Bronchial smooth muscle cell (primary cell): ENCODE results near the gene MCTS1. TPM values are rescaled to one million over a fixed set of nuclear protein-coding genes. Genes with fewer than 3 reads are reported as not detected.

Experiments used
- total RNA-seq: library from RNA; depleted of rRNA; stranded (reverse); fragments of >200 nt; gene quantifications from 2 replicates; pipeline ENCODE4 v1.2.1, GENCODE V29; 2014

Gene MCTS1
- 19.5 and 32.6 TPM in 2 replicates for total RNA-seq

GRCh38 chrX:120603707-120604360, at the start of gene MCTS1:
Gene MCTS1 (plus strand): TSS chrX:120604101. CDS start chrX:120604237, 136 bp downstream.

GRCh38 chrX:120560842-120561633, 42.9 kb upstream of the MCTS1 start, which contains the start of gene CUL4B:
Gene CUL4B (minus strand): TSS chrX:120560962. CDS start chrX:120560638, 324 bp downstream.

GRCh38 chrX:120629667-120630537, 26.0 kb downstream of the MCTS1 start, which contains the start of gene C1GALT1C1:
Gene C1GALT1C1 (minus strand): TSS chrX:120630054. CDS start chrX:120627166, 2,888 bp downstream.

Other genes with a start within 250 kb of the MCTS1 start
- gene ATP1B4, start 242.0 kb upstream of the MCTS1 start, total RNA-seq = not detected in 2 replicates
- 130 and 137 TPM in 2 replicates for gene LAMP2, start 134.8 kb upstream of the MCTS1 start, total RNA-seq
- gene CUL4B, start 43.1 kb upstream of the MCTS1 start, total RNA-seq = 13.4 and 32.2 TPM in 2 replicates
- 16.2 and 22.5 TPM in 2 replicates for gene C1GALT1C1, start 26.0 kb downstream of the MCTS1 start, total RNA-seq